Keratinocyte (primary cell): ENCODE measurements around the gene EIF5AL1. TPM values are rescaled to one million over a fixed set of nuclear protein-coding genes. Genes with fewer than 3 reads are reported as not detected.
A peak's percentile ranks its signal among the peaks of the same experiment; 100 is the strongest.

Source experiments
- DNase-seq: peaks from one replicate; pipeline ENCODE4 v3.0.0-alpha.2; 2011; ENCODE audit warnings: low read depth, missing footprints, low spot score
- FAIRE-seq: peaks from 2 replicates; lab custom pipeline; 2011; peaks lifted over from hg19 to GRCh38; lab: Jason Lieb, UNC
- H2AFZ ChIP-seq: 2 replicates; pipeline ENCODE4 v1.6.0; 2012; ENCODE audit warnings: low read length, control low read depth, inconsistent platforms; ENCODE audit not compliant: control insufficient read depth
- H3K27ac ChIP-seq: 2 replicates; pipeline ENCODE4 v1.5.1; 2011; ENCODE audit warnings: low read length; ENCODE audit not compliant: control insufficient read depth, insufficient read depth
- H3K27me3 ChIP-seq: 3 replicates; pipeline ENCODE4 v1.6.0; 2011; ENCODE audit warnings: low read length; ENCODE audit not compliant: control insufficient read depth, insufficient read depth; ENCODE audit errors: extremely low read depth
- H3K36me3 ChIP-seq, 2 experiments: 2 replicates in 1 of 2; 3 replicates in 1 of 2; pipeline ENCODE4 v1.5.1; 2011; ENCODE audit warnings: low read length in 2 of 2, mild to moderate bottlenecking in 1 of 2; ENCODE audit not compliant: control insufficient read depth in 2 of 2, insufficient read depth in 2 of 2; ENCODE audit errors: extremely low read depth in 1 of 2
- H3K4me1 ChIP-seq: 3 replicates; pipeline ENCODE4 v1.5.1; 2011; ENCODE audit warnings: low read length; ENCODE audit not compliant: control insufficient read depth, insufficient read depth; ENCODE audit errors: extremely low read depth
- H3K4me2 ChIP-seq: 3 replicates; pipeline ENCODE4 v1.6.0; 2011; ENCODE audit warnings: low read depth, low read length; ENCODE audit not compliant: control insufficient read depth, insufficient read depth; ENCODE audit errors: extremely low read depth
- H3K4me3 ChIP-seq, 3 experiments: fragments of 200-600 bp in 1 of 3; sonication (generic) in 1 of 3; 2 replicates in 2 of 3; 3 replicates in 1 of 3; pipeline ENCODE4 v1.5.1; 2011 to 2016; ENCODE audit warnings: low read length in 3 of 3, mild to moderate bottlenecking in 3 of 3, control low read depth in 2 of 3, inconsistent platforms in 1 of 3, low read depth in 1 of 3, mixed read lengths in 1 of 3, mixed run types in 1 of 3, moderate library complexity in 1 of 3; ENCODE audit not compliant: control insufficient read depth in 2 of 3, insufficient read depth in 2 of 3; ENCODE audit errors: extremely low read depth in 1 of 3
- H3K79me2 ChIP-seq: 2 replicates; pipeline ENCODE4 v1.6.0; 2012; ENCODE audit warnings: low read length; ENCODE audit not compliant: control insufficient read depth, insufficient read depth
- H3K9ac ChIP-seq: 3 replicates; pipeline ENCODE4 v1.6.0; 2011; ENCODE audit warnings: low read length; ENCODE audit not compliant: control insufficient read depth, insufficient read depth; ENCODE audit errors: extremely low read depth
- H3K9me1 ChIP-seq: 3 replicates; pipeline ENCODE4 v1.6.0; 2011; ENCODE audit warnings: low read length; ENCODE audit not compliant: control insufficient read depth, insufficient read depth; ENCODE audit errors: extremely low read depth
- H3K9me3 ChIP-seq: 2 replicates; pipeline ENCODE4 v1.5.1; 2012; ENCODE audit warnings: low read depth, low read length; ENCODE audit not compliant: control insufficient read depth
- H4K20me1 ChIP-seq: 3 replicates; pipeline ENCODE4 v1.6.0; 2011; ENCODE audit warnings: low read length; ENCODE audit not compliant: control insufficient read depth, insufficient read depth; ENCODE audit errors: extremely low read depth
- EZH2 ChIP-seq: IDR thresholded peaks from one replicate; pipeline ENCODE4 v1.6.1; 2012; ENCODE audit warnings: inconsistent platforms, mild to moderate bottlenecking, low read length, moderate library complexity
- dilution Hi-C: fragments of 300-500 bp; cut with MboI; formaldehyde crosslinking; loops from one replicate; pipeline ENCODE4 v1.7.0; 2020; ENCODE audit warnings: low sequenced_read_pairs; ENCODE audit not compliant: extremely low pct_ligation_motif_present
- polyA plus RNA-seq, 5 experiments: library from polyadenylated mRNA; depleted of rRNA in 3 of 5; stranded (reverse) in 3 of 5; stranded (forward) in 1 of 5; unstranded in 1 of 5; fragments of >200 nt; gene quantifications; 1 replicate in 1 of 5; 2 replicates in 3 of 5; 3 replicates in 1 of 5; pipeline versions ENCODE4 v1.2.1 to v1.2.3, GENCODE V29; 2011 to 2012; ENCODE audit warnings: missing spikeins in 2 of 5, low read depth in 1 of 5, low replicate concordance in 1 of 5
- small RNA-seq, 3 experiments: library from RNA; depleted of rRNA; stranded (forward); fragments of <200 nt; gene quantifications; one replicate each; pipeline ENCODE3, GENCODE V24; 2012; ENCODE audit warnings: low read depth in 3 of 3, low replicate concordance in 1 of 3; ENCODE audit not compliant: insufficient read length in 3 of 3
- TF ChIP-seq, protein P1 (sequence below), 3 experiments: IDR thresholded peaks in 1 of 3; conservative IDR thresholded peaks in 1 of 3; optimal IDR thresholded peaks in 1 of 3; 2 replicates in 2 of 3; 3 replicates in 1 of 3; pipeline versions ENCODE3 to v1.5.1; 2011; ENCODE audit warnings: low read length in 3 of 3, mild to moderate bottlenecking in 3 of 3, moderate library complexity in 2 of 3, control low read depth in 1 of 3, inconsistent platforms in 1 of 3; ENCODE audit not compliant: insufficient read depth in 2 of 3; ENCODE audit errors: extremely low read depth in 1 of 3

The EIF5AL1 gene
- polyA plus RNA-seq, 1 donor (not counting 4 experiments of a cell fraction or from before 2014, with no cell fraction given): 1.2 TPM

DNA sequence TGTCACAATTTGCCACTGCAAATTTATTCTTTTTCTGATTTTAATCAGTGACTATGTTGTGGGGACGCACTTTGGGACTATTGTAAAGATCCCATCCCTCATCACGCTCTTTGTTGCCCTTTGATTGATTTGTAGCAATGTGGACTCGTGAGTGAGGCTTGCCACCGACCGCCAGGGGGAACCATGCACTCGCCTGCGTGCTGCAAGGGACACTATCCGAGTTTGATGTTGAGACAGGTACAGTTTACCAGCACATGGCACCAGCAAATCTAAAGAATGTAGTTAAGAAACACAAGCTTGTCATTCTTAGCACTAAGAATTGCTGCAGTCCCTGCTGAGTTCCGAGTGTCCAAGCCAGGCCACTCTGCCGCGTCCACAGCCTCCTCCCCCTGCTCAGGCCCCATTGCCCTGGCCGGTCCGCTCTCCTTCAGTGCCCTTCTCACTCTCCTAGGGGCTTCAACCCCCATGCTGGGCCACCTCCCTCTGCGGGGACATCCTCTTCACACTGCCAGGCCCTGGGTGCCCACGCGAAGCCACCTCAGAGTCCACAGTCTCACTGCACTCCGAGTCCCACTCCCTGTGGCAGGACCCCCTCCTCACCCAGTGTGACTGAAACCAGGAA, 49.9 kb downstream of the EIF5AL1 start:
- Histone ChIP-seq H3K9me1 (no peaks in the 10 kb centered on the region), H3K4me3 (no peak overlapping the region), H3K9ac (no peak overlapping the region), H3K9me3 (no peaks in the 10 kb centered on the region), H2AFZ (no peak overlapping the region), H3K4me2 (no peak overlapping the region), H3K36me3 (no peaks in the 10 kb centered on the region), H3K4me1 (no peaks in the 10 kb centered on the region), H3K79me2 (no peaks in the 10 kb centered on the region), H4K20me1 (no peaks in the 10 kb centered on the region), H3K27me3 (peaks cover 9% of the 10 kb centered on the region), H3K27ac (no peak overlapping the region)
- DNase-seq (no peak), FAIRE-seq (no peak)
- TF ChIP-seq, protein P1, sequence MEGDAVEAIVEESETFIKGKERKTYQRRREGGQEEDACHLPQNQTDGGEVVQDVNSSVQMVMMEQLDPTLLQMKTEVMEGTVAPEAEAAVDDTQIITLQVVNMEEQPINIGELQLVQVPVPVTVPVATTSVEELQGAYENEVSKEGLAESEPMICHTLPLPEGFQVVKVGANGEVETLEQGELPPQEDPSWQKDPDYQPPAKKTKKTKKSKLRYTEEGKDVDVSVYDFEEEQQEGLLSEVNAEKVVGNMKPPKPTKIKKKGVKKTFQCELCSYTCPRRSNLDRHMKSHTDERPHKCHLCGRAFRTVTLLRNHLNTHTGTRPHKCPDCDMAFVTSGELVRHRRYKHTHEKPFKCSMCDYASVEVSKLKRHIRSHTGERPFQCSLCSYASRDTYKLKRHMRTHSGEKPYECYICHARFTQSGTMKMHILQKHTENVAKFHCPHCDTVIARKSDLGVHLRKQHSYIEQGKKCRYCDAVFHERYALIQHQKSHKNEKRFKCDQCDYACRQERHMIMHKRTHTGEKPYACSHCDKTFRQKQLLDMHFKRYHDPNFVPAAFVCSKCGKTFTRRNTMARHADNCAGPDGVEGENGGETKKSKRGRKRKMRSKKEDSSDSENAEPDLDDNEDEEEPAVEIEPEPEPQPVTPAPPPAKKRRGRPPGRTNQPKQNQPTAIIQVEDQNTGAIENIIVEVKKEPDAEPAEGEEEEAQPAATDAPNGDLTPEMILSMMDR (optimal IDR thresholded peaks at IDR 0.05 in 1 of 3, IDR thresholded peaks at IDR 0.05 in 1 of 3, conservative IDR thresholded peaks at IDR 0.05 in 1 of 3; ENCODE audit: extremely low read depth in 1 of 3, insufficient read depth in 2 of 3, low read length in 3 of 3): peak; percentile 91 to 96 (median 95)
- TF ChIP-seq EZH2: no peak
- dilution Hi-C loops: no loop called here

DNA sequence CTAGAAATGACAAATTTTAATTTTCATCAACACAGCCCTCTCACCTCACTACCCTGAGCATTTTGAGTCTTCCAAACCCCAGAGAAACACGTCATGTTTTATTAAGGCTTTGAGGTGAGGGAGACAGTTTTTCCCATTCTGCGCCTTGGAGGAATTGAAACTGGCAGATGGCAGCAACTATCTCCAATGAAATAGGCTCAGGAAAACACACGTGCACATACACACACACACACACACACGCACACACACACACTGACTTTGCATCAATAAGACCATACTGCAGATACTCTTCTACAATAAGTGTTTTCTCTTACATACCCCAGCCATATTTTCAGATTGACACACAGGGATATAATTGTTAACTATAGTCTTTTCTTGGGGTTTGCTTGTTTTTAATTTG, 51.1 kb downstream of the EIF5AL1 start:
- Histone ChIP-seq H3K79me2 (no peaks in the 10 kb centered on the region), H2AFZ (no peak overlapping the region), H3K4me3 (no peak overlapping the region), H3K36me3 (no peaks in the 10 kb centered on the region), H4K20me1 (no peaks in the 10 kb centered on the region), H3K27ac (no peak overlapping the region), H3K9me3 (no peaks in the 10 kb centered on the region), H3K9ac (no peak overlapping the region), H3K4me2 (no peak overlapping the region), H3K4me1 (no peaks in the 10 kb centered on the region), H3K27me3 (peaks cover 9% of the 10 kb centered on the region), H3K9me1 (no peaks in the 10 kb centered on the region)
- DNase-seq (no peak), FAIRE-seq (no peak)
- dilution Hi-C loops: no loop called here
- TF ChIP-seq, protein P1 (optimal IDR thresholded peaks at IDR 0.05 in 1 of 3, IDR thresholded peaks at IDR 0.05 in 1 of 3, conservative IDR thresholded peaks at IDR 0.05 in 1 of 3; ENCODE audit: extremely low read depth in 1 of 3, insufficient read depth in 2 of 3, low read length in 3 of 3): no peak
- no peak for TF ChIP-seq EZH2

Small RNA genes lying within 50 kb of the gene (small RNA-seq; reads per million reads assigned to genes)
- 0 reads per million in 3 experiments for gene BX248123.2
- gene RPS12P18: 0 reads per million in 3 experiments

Other genes starting within 250 kb of the EIF5AL1 start
- gene PPIF, start 165.1 kb upstream of the EIF5AL1 start, polyA plus RNA-seq: 69.1 to 124 TPM (median 71.3 TPM) in 3 replicates
- 0.91 to 1.5 TPM (median 0.96 TPM) in 3 replicates for gene ZCCHC24, start 66.9 kb upstream of the EIF5AL1 start, polyA plus RNA-seq
- gene SFTPA2, start 47.9 kb downstream of the EIF5AL1 start, polyA plus RNA-seq: not detected in 3 replicates
- gene SFTPA1, start 98.4 kb downstream of the EIF5AL1 start, polyA plus RNA-seq: not detected in 3 replicates
- gene NUTM2B, start 190.7 kb downstream of the EIF5AL1 start, polyA plus RNA-seq: 0.18 to 0.27 TPM (median 0.25 TPM) in 3 replicates